ENCODE data around the gene ZNF221.
"Not testable (repeated sequence)": the region's sequence is repeated elsewhere in the genome, so short reads cannot be mapped to it uniquely, and the experiment has no call there.

Gene ZNF221

DNA sequence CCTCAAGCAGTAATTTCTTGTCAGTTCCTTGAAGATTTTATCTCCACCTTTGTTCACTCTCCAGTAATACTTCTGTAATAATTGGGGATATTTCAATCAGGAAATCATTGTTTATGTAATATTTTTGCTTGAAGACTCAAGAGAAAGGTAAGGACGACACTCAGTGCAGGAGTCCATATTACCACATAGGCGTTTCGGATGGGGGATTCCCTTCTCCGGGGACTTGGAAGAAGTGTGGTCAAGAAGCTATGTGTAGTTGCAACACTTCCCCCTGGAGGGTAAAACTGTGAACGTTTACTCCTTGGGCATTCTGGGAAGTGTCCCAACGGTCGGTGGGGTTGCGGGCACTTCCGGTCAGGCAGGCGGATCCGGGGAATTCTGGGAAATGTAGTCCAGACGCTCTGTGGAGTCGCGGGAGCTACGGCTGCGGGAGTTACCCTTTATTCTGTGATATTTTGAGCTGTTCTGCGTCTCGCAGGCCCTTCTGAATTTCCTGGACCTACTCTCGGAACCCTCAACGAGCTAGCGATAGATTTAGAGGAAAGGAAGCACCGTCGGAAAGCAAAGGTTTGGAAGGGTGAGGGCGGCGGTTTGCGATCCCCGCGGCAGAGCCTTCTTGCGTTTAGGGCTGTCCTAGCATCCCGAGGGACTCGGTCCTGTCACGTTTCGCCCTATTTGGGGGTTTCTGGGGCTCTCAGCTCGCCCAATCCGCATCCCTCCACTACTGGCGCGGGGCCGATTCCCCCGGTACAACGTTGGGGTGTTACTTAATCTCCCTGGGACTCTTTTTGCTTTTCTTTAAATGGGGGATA, at the start of gene ZNF221:
ZNF221 (plus strand) TSS at position 395 of the 812 bp plus-strand sequence. CDS start 11,499 bp downstream, outside the sequence.
- DNase-seq (ENCODE audit: low read depth in 2 of 2) = peak; percentile 47 to 61

DNA sequence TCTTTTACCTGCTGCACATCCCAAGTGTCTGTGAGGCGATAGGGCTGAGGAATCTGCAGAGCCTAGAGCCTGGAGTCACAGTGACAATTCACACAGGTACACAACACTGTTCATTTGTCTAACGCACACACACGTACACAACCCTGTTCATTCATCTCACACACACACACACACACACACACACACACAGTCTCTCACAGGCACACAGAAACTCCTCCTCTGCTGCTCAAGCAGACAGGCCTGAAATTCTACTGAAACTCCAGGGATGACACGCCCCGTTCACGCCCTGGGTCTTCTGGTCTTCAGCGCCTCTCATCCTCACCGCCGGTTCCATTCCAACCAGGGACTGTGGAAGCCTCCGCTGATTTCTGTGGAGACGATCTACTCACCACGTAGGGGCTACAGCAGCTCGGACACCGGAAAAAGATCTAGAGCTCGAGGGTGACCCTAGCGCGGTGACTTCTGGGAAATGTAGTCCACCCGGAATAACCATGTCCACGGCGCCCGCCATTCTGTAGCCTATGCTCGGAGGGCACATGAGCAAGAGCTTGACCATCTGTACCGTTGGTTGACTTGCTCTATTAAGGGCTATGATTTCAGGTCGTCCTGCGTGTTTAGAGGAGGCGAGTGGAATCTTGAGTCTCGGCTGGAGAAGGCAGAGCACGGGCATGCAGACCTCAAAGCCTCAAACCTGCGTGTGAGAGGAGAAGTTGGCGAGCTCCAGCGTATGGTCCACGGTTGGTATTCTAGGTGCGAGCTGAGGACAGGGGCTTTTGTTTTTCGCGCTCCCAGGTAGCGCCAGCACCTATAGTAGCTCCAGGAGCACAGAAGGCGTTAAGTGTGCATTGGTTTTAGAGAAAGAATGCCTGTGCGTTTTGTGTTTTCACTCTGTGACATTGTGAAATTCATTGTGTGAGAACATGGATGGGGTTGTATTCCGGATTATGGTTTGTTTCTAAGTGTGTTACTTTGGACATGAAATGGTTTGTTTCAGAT, 49.3 kb upstream of the ZNF221 start:
- DNase-seq (ENCODE audit: low read depth in 2 of 2) = peak; percentile 49 to 56

DNA sequence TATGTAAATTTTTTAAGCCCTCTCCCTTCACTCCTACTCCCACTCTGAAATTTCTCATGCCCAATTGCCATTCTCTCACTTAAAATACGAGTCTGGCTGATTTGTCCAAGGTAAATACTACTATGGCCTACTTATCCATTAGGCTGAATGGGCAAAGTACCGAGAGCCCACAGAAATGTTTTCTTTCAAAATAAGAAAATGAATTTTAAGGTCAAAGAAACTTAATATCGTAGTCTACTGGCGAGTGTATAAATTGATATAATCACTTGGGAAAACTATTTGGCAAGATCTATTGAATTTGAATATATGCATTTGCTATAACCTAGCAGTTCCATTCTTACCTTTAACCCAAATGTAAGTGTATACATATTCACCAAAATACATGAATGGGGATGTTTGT, 48.6 kb upstream of the ZNF221 start:
- no peak for DNase-seq (ENCODE audit: low read depth in 2 of 2)

DNA sequence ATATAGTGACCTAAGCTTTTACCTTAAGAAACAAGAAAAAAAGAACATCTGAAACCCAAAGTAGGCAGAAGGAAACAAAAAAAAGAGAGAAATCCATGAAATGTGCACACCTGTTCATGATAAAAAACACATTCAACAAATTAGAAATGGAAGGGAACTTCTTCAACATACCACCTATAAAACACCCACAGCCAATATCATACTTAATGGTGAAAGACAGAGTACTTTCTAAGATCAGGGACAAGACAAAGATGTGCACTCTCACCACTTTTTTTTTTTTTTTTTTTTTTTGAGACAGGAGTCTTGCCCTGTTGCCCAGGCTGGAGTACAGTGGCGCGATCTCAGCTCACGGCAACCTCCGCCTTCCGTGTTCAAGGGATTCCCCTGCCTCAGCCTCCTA, 45.1 kb upstream of the ZNF221 start:
- no peak for DNase-seq (ENCODE audit: low read depth in 2 of 2)

DNA sequence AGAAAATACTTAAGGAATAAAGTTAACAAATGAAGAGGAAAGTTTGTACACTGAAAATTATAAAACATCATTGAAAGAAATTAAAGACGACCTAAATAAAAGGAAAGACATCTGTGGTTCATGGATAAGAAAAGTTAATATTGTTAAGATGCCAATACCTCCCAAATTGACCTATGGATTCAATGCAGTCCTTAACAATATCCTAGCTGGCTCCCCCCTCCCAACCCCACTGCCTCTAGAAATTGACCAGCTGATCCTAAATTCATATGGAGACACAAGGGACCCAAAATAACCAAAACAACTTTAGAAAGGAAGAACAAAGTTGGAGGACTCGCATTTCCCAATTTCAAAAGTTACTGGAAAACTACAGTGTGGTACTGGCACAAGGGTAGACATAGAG, 44.3 kb upstream of the ZNF221 start:
- no peak for DNase-seq (ENCODE audit: low read depth in 2 of 2)

DNA sequence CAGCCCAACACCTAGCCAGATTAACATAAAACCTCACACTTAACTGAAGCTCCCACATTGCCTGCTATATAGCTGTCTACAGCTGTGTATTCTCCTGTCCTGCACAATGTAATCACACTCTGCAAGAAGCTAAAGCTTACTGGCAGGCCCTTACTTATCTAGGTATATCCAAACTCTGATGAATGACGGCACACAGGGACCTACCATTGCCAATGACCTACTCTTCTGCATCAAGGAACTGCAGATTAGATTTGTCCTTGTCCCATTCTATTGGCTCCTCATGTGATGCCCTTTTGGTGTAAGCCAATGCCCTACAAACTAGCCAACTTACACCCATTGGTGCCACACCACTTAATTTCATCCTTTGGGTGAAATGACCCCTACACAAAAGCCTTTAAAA, 42.4 kb upstream of the ZNF221 start:
- no peak for DNase-seq (ENCODE audit: low read depth in 2 of 2)

DNA sequence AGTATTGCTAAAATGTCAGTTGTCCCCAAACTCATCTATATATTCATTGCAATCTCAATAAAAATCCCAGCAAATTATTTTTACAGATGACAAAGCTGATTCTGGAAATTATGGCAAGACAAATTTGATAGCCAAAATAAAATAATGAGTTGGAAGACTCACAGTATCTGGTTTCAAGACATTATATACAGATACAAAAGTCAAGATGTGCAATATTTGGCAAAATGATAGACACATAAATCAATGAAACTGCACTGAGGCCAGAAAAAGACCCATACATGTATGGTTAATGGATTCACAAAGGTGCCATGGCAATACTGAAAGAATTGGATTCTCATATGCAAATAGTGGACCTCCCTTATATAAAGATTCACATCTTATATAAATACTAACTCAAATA, 40.1 kb upstream of the ZNF221 start:
- DNase-seq (ENCODE audit: low read depth in 2 of 2) = no peak

DNA sequence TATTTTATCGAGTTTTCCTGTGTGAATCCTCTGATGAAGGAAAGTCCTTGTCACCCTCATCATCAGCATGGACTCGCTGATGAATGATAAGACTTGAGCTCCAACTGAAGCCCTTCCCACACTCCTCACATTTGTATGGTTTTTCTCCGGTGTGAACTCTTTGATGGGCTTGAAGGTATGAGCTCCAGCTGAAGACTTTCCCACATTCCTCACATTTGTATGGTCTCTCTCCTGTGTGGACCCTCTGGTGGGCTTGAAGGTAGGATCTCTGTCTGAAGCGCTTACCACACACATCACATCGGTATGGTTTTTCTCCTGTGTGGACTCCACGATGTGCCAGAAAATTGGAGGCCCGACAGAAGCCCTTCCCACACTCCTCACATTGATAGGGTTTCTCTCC, 37.6 kb upstream of the ZNF221 start:
- DNase-seq (ENCODE audit: low read depth in 2 of 2) = no peak

DNA sequence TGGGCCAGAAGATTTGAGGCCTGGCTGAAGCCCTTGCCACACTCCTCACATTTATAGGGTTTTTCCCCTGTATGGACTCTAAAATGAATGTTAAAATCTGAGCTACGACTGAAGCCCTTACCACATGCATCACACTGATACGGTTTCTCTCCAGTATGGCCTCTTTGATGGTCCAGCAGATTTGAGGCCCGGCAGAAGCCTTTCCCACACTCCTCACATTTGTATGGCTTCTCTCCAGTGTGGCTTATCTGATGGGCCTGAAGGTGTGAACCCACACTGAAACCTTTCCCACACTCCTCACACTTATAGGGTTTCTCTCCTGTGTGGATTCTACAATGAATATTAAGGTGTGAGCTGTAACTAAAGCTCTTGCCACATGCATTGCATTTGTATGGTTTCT, 37.0 kb upstream of the ZNF221 start:
- no peak for DNase-seq (ENCODE audit: low read depth in 2 of 2)

DNA sequence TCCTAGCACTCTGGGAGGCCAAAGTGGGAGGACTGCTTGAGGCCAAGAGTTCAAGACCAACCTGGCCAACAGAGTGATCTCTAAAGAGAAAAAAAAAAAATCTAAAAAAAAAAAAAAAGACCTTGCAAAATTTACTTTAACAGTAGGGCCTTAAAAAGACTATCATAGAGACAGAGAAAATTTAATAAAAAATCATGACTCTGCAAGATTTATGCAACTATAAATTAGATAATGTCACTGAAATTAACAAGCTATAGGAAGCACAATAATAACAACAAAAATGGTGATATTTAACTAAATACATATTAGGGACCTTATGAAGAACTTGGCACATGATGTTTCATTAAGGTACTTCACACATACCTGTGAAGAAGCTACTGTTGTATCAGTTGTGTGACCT, 27.2 kb upstream of the ZNF221 start:
- no peak for DNase-seq (ENCODE audit: low read depth in 2 of 2)

DNA sequence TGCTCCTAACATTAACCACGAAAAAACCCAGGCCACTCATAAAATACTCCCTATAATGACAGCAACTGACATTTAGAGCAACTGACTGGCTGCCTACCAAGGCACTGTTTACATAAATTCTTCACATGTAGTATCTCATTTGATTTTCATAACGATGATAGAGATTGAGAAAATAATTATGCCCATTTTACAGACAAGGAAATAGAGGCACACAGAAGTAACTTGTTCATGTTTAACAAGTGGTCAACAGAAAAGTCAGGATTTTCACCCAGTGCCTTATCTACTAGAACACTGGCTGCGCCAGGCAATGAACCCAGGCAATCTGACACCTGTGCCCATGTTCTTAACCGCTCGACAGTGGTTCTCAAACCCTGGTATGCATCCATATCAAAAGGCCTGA, 22.2 kb upstream of the ZNF221 start:
- no peak for DNase-seq (ENCODE audit: low read depth in 2 of 2)

DNA sequence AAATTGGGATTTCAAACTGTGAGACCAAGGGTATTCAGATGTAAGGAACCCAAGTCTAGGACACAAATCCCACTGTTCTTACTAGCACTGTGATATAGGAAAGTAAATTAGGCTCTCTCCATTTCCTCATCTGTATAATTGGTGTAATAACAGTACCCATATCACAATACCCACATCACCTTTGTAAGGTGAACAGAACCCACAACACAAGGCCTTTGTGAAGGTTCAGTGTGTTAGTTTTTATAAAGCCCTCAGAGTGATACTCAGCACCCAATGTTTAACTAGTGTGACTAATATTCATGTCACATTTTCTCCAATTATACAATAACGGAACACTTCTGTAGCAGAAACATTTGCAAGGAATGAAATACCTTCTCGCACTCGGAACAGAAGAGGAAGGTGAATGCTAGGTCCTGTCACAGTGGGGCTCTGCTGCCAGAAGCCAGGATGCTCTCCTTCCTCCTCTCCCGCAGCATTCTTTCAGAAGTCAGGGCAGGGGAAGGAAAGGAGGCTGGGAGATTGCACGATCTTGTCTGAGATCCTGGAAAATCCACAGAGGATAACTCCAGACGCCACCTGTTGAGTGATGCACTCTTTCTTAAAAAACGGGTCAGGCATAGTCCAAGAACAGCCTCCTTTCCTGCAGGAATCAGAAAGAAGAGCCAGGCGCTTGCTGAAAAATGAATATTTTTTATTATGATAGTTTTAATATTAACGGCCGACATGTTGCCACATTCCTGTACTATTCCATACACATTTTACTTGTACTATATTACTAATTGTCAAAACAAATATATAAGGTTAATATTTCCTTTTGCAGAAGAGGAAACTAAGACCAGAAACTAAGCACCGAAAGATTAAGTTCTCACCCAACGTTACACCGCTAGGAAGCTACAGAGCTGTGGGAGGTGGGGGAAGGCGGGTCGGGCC, 16.7 kb upstream of the ZNF221 start:
- DNase-seq (ENCODE audit: low read depth in 2 of 2) = no peak

DNA sequence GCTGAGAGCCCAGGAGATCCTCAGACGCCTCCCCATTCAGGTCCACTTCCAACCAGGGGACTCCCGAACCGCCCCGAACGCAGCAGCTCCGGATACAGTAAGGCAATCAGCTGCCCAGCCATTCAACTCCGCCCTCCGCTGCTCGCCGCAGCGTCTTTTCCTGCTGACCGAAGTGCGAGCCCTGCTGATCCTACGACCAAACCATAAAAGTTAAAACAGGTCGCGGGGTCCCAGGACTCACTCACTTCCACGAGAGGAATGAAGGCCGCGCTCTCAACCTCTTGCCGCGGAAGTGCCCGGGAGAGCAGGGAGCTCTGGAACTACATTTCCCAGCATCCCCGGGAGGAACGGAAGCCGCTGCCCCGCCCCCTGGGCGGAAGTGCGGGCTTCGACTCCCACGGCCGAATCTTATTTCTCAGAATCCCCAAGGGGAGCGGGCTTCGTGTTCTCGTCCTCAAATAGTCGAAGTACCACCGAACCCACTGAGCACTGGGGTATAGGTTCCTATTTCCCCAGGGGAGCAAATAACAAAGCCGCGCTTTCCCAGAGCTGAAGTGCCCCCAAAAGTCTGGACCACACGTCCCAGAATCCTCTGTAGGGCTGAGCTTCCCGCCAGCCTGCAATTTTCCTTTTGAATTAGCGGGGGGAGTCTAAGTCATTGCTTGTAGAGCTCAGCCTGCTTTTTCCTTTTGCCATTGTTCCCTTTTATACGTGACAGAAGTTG, 15.9 kb upstream of the ZNF221 start, which contains the start of gene ZNF45:
ZNF45 (minus strand) TSS at position 298 of the 724 bp plus-strand sequence. CDS start 13,097 bp downstream, outside the sequence.
- DNase-seq (ENCODE audit: low read depth in 2 of 2) = peak; percentile 72 to 86

DNA sequence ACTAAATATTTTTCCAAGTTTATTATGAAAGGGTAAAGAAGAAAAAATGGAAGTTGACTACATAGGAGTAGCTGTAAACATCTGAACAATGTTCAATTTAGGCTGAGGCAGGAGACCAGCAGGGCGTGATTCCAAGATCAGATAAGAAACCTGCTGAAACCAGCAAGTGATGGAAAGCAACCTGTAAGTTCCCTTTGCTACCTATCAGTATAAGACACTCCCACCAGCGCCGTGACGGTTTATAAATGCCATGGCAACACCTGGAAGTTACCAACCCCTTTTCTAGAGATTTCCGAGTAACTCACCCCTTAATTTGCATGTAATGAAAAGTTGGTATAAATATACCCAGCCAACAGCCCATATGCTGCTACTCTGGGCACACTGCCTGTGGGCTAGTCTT, 14.8 kb upstream of the ZNF221 start:
- DNase-seq (ENCODE audit: low read depth in 2 of 2) = no peak

DNA sequence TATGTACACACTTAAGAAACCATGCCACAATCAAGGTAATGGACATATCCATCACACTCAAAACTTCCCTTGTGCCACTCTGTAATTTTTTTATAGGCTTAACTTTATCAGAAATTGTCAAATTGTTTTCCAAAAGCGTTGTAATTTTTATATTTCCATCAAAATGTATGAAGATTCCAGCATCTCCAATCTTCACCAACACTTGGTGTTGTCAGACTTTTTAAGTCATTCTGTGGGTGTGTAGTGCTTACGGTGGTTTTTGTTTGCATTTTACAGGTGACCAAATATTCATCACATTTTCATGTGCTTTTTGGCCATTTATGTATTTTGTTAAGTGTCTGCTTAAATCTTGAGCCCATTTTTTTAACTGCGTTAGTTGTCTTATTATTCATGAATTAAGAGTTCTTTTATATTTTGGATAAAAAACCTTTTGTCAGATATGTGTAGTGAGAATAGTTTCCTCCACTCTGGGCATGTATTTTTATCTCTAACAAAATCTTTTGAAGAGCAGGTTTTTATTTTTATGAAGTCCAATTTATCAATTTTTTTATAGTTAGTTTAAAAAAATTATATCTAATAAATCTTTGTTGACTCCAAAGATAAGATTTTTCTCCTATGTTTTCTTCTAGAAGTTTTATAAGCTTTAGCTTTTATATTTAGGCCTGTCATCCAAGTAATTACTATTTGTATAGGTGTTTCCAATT, 11.3 kb upstream of the ZNF221 start:
- DNase-seq (ENCODE audit: low read depth in 2 of 2) = no peak

DNA sequence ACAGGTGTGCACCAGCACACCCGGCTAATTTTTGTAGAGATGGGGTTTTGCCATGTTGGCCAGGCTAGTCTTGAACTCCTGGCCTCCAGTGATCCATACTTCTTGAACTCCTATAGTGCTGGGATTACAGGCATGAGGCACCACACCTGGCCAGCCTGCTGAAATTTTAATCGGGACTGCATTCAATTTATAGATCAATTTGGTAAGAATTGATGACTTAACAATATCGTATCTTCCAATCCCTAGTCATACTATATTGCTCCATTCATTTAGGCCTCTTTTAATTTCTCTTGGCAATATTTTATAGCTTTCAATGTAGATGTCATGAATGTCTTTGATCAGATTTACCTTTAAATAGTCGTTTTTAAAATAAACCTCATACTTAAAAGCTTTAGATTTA, 10.3 kb upstream of the ZNF221 start:
- DNase-seq (ENCODE audit: low read depth in 2 of 2) = no peak

DNA sequence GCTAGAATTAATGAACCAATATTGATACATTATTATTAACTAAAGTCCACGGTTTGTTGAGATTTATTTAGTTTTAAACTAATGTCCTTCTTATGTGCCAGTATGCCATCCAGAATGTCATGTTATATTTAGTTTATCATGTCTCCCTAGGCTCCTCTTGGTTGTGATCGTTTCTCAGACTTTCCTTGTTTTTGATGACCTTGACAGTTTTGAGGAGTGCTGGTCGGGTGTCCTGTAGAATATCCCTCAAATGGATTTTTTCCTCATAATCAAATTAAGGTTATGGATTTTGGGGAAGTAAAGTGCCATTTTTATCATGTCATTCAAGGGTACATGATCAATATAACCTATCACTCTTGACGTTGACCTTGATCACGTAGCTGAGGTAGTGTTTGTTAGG, 9.8 kb upstream of the ZNF221 start:
- DNase-seq (ENCODE audit: low read depth in 2 of 2) = no peak

DNA sequence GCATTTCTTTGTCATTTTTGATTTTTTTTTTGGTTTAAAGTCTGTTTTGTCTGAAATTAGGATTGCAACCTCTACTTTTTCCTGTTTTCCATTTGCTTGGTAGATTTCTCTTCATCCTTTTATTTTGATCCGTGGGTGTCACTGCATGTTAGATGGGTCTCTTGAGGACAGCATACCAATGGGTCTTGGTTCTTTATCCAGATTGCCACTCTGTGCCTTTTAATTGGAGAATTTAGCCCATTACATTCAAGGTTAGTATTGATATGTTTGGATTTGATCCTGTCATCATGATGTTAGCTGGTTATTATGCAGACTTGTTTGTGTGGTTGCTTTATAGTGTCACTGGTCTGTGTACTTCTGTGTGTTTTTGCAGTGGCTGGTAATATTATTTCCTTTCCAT, 3.6 kb upstream of the ZNF221 start:
- not testable (repeated sequence) for DNase-seq (ENCODE audit: low read depth in 2 of 2)

DNA sequence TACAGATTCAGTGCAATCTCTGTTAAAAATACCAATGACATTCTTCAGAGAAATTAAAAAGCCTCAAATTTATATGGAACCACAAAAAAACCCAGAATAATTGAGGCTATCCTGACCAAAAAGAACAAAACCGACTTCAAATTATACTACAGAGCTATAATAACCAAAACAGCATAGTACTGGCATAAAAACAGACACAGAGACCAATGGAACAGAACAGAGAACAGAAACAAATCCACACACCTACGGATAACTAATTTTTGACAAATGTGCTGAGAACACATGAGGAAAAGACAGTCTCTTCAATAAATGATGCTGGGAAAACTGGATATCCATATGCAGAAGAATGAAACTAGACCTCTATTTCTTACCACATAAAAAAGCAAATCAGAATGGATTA, 1.2 kb upstream of the ZNF221 start:
- not testable (repeated sequence) for DNase-seq (ENCODE audit: low read depth in 2 of 2)

DNA sequence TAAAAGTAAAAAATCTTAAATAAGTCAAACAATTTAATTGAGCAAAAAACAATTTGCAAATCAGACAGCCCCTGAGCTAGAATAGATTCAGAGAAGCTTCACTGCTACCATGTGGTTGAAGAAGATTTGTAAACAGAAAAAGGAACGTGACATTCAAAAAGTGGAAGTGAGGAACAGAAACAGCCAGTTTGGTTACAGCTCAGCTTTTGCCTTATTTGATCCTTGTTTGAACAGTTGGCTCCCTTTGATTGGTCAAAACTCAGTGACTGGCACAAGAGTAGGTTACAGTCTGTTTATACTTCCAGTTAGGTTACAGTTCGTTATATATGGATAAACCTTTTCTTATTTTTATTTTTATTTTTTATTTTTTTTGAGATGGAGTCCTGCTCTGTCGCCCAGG, 5.8 kb downstream of the ZNF221 start:
- no peak for DNase-seq (ENCODE audit: low read depth in 2 of 2)

Data from stimulated activated CD4-positive, alpha-beta T cell treated with anti-CD3 and anti-CD28 coated beads, Interleukin-4, amount 100 ng/mL, for 48 hours (primary cell).